HCT116 (cell line): Measurements from ENCODE around the gene PRAMEF6.
"Not testable (repeated sequence)": the region's sequence is repeated elsewhere in the genome, so short reads cannot be mapped to it uniquely, and the experiment has no call there.

Source experiments
- POLR2A ChIP-seq: IDR thresholded peaks from 2 replicates; pipeline ENCODE4 v1.7.0; 2011; ENCODE audit warnings: borderline replicate concordance; ENCODE audit not compliant: insufficient read depth, insufficient read length; ENCODE audit errors: extremely low read depth
- POLR2AphosphoS5 ChIP-seq: IDR thresholded peaks from 2 replicates; pipeline ENCODE4 v1.6.1; 2011; ENCODE audit warnings: mild to moderate bottlenecking, low read depth, low read length, moderate library complexity
- SP1 ChIP-seq: IDR thresholded peaks from 2 replicates; pipeline ENCODE4 v1.6.1; 2012; ENCODE audit warnings: low read depth
- TF ChIP-seq, protein P1 (sequence below): IDR thresholded peaks from 2 replicates; pipeline ENCODE4 v1.6.1; 2012
- TF ChIP-seq, protein P2 (sequence below): IDR thresholded peaks from 2 replicates; pipeline ENCODE4 v1.6.1; 2012

DNA sequence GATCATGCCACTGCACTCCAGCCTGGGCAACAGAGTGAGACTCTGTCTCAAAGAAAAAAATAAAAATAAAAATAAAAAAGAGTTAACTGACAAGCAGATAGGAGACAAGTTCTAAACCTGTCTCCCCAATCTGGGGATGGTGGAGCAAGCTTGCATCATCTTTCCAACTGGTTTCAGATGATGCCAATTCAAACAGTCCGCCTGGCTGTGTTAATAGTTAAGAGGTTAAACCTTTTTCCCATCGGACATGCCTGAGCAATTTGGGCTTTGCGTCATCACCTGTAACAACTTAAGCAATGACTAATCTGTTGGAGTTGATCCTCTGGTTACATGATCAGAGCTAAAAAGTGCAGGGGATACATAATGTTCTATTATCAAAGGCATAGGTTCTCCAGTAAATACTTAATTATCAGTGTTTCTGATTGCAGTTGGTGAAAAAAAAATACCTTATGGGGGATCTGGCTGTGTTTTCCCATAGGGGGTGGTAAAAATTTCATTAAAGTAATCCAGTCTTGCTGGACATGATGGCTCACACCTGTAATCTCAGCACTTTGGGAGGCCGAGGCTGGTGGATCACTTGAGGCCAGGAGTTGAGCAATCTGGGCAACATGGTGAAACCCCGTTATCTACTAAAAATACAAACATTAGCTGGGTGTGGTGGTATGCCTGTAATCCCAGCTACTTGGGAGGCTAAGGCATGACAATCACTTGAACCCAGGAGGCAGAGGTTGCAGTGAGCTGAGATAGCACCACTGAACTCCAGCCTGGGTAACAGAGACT lies 43.4 kb downstream of the PRAMEF6 start:
- TF ChIP-seq, protein P1, sequence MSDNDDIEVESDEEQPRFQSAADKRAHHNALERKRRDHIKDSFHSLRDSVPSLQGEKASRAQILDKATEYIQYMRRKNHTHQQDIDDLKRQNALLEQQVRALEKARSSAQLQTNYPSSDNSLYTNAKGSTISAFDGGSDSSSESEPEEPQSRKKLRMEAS: not testable (repeated sequence)
- not testable (repeated sequence) for TF ChIP-seq POLR2A, POLR2AphosphoS5, SP1
- TF ChIP-seq, protein P2, sequence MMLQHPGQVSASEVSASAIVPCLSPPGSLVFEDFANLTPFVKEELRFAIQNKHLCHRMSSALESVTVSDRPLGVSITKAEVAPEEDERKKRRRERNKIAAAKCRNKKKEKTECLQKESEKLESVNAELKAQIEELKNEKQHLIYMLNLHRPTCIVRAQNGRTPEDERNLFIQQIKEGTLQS: not testable (repeated sequence)
